Endothelial cell of umbilical vein (primary cell): ENCODE data around the gene IQCH.

Experiments used
- CTCF ChIP-seq, 2 donors: IDR thresholded peaks; 1 replicate in 1 of 2; 2 replicates in 1 of 2; pipeline ENCODE4 v1.5.1; 2011; ENCODE audit warnings: low read length in 2 of 2, mild to moderate bottlenecking in 2 of 2, moderate library complexity in 2 of 2, control low read depth in 1 of 2, inconsistent platforms in 1 of 2, low read depth in 1 of 2; ENCODE audit not compliant: insufficient read depth in 1 of 2; ENCODE audit errors: extremely low read depth in 1 of 2
- EZH2 ChIP-seq: IDR thresholded peaks from 2 replicates; pipeline ENCODE4 v1.6.1; 2012; ENCODE audit warnings: borderline replicate concordance, low read depth, mild to moderate bottlenecking, moderate library complexity, low read length, inconsistent platforms; ENCODE audit not compliant: severe bottlenecking
- GATA2 ChIP-seq: IDR thresholded peaks from 2 replicates; pipeline ENCODE4 v1.7.0; 2011; ENCODE audit warnings: low read depth, mild to moderate bottlenecking, moderate library complexity, mixed read lengths, low read length; ENCODE audit not compliant: insufficient read length, insufficient read depth
- JUN ChIP-seq: IDR thresholded peaks from 2 replicates; pipeline ENCODE4 v1.6.1; 2011; ENCODE audit warnings: borderline replicate concordance, low read depth; ENCODE audit not compliant: insufficient read length, insufficient read depth
- MYC ChIP-seq: IDR thresholded peaks from one replicate; pipeline ENCODE4 v1.6.1; 2011; ENCODE audit warnings: mild to moderate bottlenecking, low read depth, low read length
- POLR2A ChIP-seq: IDR thresholded peaks from 2 replicates; pipeline ENCODE4 v1.6.1; 2012; ENCODE audit warnings: low read depth, mild to moderate bottlenecking, control low read depth, low read length
- POLR2AphosphoS5 ChIP-seq: IDR thresholded peaks from 2 replicates; pipeline ENCODE4 v1.6.1; 2012; ENCODE audit warnings: low read depth, mild to moderate bottlenecking, control low read depth, low read length, moderate library complexity; ENCODE audit not compliant: insufficient read depth
- TF ChIP-seq, protein P1 (sequence below): IDR thresholded peaks from 2 replicates; pipeline ENCODE4 v1.6.1; 2011; ENCODE audit not compliant: insufficient read depth, insufficient read length

GRCh38 chr15:67382723-67383122, 128.1 kb downstream of the IQCH start:
- no peak for TF ChIP-seq CTCF (IDR thresholded peaks at IDR 0.05; ENCODE audit: extremely low read depth in 1 of 2, insufficient read depth in 1 of 2, low read depth in 1 of 2, low read length in 2 of 2)
- no peak for TF ChIP-seq POLR2A
- TF ChIP-seq EZH2, result no peak
- TF ChIP-seq JUN, result no peak
- TF ChIP-seq POLR2AphosphoS5, result no peak
- TF ChIP-seq, protein P1, sequence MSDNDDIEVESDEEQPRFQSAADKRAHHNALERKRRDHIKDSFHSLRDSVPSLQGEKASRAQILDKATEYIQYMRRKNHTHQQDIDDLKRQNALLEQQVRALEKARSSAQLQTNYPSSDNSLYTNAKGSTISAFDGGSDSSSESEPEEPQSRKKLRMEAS, result no peak
- TF ChIP-seq MYC, result no peak
- TF ChIP-seq GATA2, result no peak
